Measurements from ENCODE around the gene GNG12. TPM values are rescaled to one million over a fixed set of nuclear protein-coding genes. Genes with fewer than 3 reads are reported as not detected.
A peak's percentile ranks its signal among the peaks of the same experiment; 100 is the strongest.

The GNG12 gene
- total and polyA plus RNA-seq, 9 of the 15 experiments (the other 6 are each of a cell fraction or from before 2014, with no cell fraction given): 2.6 to 6.0 (median 4.1) TPM

GRCh38 chr1:67677930-67678329 is 155.3 kb downstream of the GNG12 start (continued):
- no peak for TF ChIP-seq ZNF311 (CRISPR knock-in tag; IDR thresholded peaks at IDR 0.05)
- no peak for TF ChIP-seq PHF8 (IDR thresholded peaks at IDR 0.05; ENCODE audit: borderline replicate concordance, low read length)
- TF ChIP-seq RFX1 (IDR thresholded peaks at IDR 0.05): no peak
- TF ChIP-seq KLF13 (tag; IDR thresholded peaks at IDR 0.05; ENCODE audit: borderline replicate concordance, low read depth): no peak
- TF ChIP-seq RBM14 (IDR thresholded peaks at IDR 0.05; ENCODE audit: borderline replicate concordance, insufficient read depth, low read depth, low read length): no peak
- no peak for TF ChIP-seq KLF1 (tag; IDR thresholded peaks at IDR 0.05)
- TF ChIP-seq FOXM1 (IDR thresholded peaks at IDR 0.05; ENCODE audit: low read depth): no peak
- TF ChIP-seq FOXM1 (CRISPR knock-in tag; IDR thresholded peaks at IDR 0.05; ENCODE audit: low read depth): no peak
- no peak for TF ChIP-seq CHD2 (IDR thresholded peaks at IDR 0.05; ENCODE audit: low read depth, low read length)
- no peak for TF ChIP-seq ZFP30 (CRISPR knock-in tag; IDR thresholded peaks at IDR 0.05; ENCODE audit: borderline replicate concordance)
- no peak for TF ChIP-seq CEBPB (tag; IDR thresholded peaks at IDR 0.05)

DNA sequence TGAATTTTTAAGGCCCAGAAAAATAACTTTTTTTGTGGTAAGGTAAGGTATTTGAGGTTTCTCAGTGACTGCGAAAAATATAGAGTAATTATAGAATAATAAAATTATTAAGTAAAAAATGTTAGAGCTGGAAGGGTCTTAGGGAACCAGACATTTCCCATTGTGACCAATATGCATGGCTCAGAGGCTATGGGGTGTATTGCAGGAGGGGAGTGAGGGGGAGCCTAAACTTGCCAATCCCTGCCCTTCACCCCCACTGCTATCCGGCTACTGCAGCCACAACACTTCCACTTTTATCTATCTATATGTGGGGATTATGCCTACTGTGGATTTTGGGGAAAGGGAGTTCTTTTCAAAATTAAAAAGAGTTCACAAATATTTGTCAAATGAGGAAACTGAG is 155.9 kb downstream of the GNG12 start:
- DNase-seq (ENCODE audit: extremely low read depth in 1 of 4, low spot score in 3 of 4) (peak in 2 of 4 experiments; percentile 36 to 46), FAIRE-seq (no peak), ATAC-seq (no peak)
- no peaks in the 10 kb centered on the region for H3K27me3 ChIP-seq (ENCODE audit: control insufficient read depth in 2 of 2, insufficient read depth in 2 of 2, low read length in 2 of 2)
- intact Hi-C loops (cut with micrococcal nuclease): no loop called here
- no peak overlapping the region for H3K4me3 ChIP-seq
- no peak overlapping the region for H3K9ac ChIP-seq (ENCODE audit: insufficient read depth in 1 of 2, low read depth in 2 of 2, low read length in 2 of 2)
- H3K4me2 ChIP-seq (ENCODE audit: insufficient read depth, low read length): no peak overlapping the region
- H3K79me2 ChIP-seq (ENCODE audit: control insufficient read depth, insufficient read depth, low read length): no peaks in the 10 kb centered on the region
- H3K4me1 ChIP-seq (replicated peaks in 1 of 2; ENCODE audit: control insufficient read depth in 2 of 2, insufficient read depth in 2 of 2, low read length in 2 of 2): peaks cover 3 to 9% of the 10 kb centered on the region in 2 experiments; a peak in 3 of 5 replicates
- H3K27ac ChIP-seq (ENCODE audit: extremely low read depth, low read depth, low read length): no peak overlapping the region
- no peaks in the 10 kb centered on the region for H3K9me1 ChIP-seq (ENCODE audit: control insufficient read depth, insufficient read depth, low read length)
- H3K36me3 ChIP-seq (ENCODE audit: control insufficient read depth, insufficient read depth, low read length): no peaks in the 10 kb centered on the region
- POLR2A ChIA-PET: interaction anchor here (1.4 to 1.8 kb wide), 2 partner anchors 9 to 10 kb away, joined by 4 to 7 read pairs; no protein-coding TSS in a partner anchor
- in situ Hi-C loops (cut with MboI): no loop called here
- no TSS peak for BruUV-seq (replicated peaks)
- no peaks in the 10 kb centered on the region for H3K9me3 ChIP-seq (replicated peaks; ENCODE audit: control insufficient read depth, insufficient read depth, low read depth, low read length)
- no peaks in the 10 kb centered on the region for H4K20me1 ChIP-seq (replicated peaks; ENCODE audit: control insufficient read depth, insufficient read depth, low read length)
- no peak overlapping the region for H2AFZ ChIP-seq (ENCODE audit: low read depth, low read length)
- TF ChIP-seq ELF1 (tag; IDR thresholded peaks at IDR 0.05) (no peak), TSHZ1 (CRISPR knock-in tag; IDR thresholded peaks at IDR 0.05) (no peak), ZC3H11A (IDR thresholded peaks at IDR 0.05; ENCODE audit: low read depth, low read length) (no peak), VEZF1 (CRISPR knock-in tag; IDR thresholded peaks at IDR 0.05) (no peak), EP300 (IDR thresholded peaks at IDR 0.05; ENCODE audit: low read length) (no peak), POLR2H (tag; IDR thresholded peaks at IDR 0.05; ENCODE audit: low read depth) (no peak), TAL1 (IDR thresholded peaks at IDR 0.05) (no peak)
- CTCF ChIA-PET (ENCODE audit: low intra/inter-chr PET ratio): no interaction called here
- WGBS (ENCODE audit: insufficient coverage, low coverage, missing lambda C conversion rate): 70% methylated on average over 2 of the region's 2 CpGs

All from K562 (cell line).